ENCODE results near the gene B3GNT8.
"Not testable (repeated sequence)": the region's sequence is repeated elsewhere in the genome, so short reads cannot be mapped to it uniquely, and the experiment has no call there.

Gene B3GNT8, protein sequence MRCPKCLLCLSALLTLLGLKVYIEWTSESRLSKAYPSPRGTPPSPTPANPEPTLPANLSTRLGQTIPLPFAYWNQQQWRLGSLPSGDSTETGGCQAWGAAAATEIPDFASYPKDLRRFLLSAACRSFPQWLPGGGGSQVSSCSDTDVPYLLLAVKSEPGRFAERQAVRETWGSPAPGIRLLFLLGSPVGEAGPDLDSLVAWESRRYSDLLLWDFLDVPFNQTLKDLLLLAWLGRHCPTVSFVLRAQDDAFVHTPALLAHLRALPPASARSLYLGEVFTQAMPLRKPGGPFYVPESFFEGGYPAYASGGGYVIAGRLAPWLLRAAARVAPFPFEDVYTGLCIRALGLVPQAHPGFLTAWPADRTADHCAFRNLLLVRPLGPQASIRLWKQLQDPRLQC

GRCh38 chr19:41426952-41427646 lies at the start of gene B3GNT8:
Gene B3GNT8, minus strand, starts transcription at chr19:41427374. Its CDS starts 596 bp downstream, at chr19:41426778.
- FAIRE-seq (no peak), DNase-seq (ENCODE audit: extremely low spot score, insufficient read length, low read depth) (no peak)

DNA sequence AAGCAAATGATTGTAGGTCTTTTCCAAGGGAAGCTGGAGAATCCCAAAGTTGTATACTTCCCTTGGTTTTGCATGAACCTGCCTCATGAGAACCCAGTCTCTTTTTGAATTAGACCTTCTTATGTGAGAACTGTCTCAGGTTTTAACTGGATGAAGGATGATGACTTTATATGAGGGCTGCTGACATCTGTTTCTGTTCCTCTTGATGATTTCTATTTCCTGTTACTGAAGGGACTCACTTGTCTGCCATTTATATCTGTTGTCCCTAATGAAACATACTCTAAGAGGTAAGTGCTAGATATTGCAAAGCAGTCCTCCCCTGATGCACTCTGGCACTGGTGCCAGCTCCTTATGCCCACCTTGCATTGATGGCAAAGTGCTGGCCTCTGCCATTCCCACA lies 49.4 kb upstream of the B3GNT8 start:
- DNase-seq (ENCODE audit: extremely low spot score, insufficient read length, low read depth) (no peak), FAIRE-seq (no peak)

DNA sequence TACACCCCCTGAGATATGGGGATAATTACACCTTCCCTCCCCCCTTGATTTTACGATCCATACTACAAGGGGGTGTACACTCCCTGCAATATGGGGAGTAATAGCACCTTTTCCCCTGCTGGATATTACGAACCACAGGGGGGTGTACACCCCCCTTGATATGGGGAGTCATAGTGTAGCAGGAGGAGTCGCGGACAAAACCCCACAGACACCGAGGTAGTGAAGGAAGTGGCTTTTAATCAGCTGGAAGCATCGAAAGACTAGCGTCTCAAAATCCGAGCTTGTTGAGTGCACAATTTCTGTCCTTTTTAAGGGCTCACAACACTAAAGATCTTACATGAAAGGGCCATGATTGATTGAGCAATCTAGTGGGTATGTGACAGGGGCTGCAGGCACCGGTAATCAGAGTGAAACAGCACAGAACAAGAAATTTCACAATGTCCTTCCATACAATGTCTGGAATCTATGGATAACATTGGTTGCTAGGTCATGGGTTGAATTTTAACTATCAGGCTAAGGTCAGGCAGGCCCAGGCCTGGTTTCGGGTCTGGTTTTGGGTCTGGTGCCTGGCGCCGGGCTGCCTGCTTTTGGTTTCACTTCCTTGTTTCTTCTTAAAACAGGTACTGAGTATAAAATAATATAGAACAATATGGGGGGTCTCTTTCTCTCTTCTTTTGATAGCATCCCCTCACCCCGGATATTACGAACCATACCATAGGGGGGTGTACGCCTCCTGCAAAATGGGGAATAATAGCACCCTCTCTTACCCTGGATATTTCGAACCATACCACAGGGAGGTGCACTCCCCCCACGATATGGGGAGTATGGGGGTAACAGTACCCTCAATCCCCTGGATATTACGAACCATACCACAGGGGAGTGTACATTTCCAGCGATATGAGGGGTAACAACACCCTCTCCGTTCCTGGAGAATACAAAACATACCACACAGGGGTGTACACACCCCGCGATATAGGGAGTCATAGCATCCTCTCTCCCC lies 36.4 kb upstream of the B3GNT8 start:
- FAIRE-seq, result peak; percentile 94

DNA sequence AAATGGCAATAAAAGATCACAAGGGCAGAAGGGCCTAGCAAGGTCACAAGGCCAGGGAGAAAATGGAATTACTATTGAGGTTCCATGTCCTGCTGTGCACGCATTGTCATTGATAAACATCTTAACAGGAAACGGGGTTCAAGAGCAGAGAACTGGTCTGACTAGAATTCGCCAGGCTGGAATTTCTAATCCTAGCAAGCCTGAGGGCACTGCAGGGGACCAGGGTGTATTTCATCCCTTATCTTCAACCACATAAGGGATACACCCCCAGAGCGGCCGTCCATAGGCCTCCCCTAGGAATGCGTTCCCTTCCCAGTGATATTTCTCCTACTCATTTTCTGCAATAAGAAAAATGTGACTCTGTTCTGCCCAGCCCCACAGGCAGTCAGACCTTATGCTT lies 35.3 kb upstream of the B3GNT8 start:
- FAIRE-seq (no peak), DNase-seq (ENCODE audit: extremely low spot score, insufficient read length, low read depth) (no peak)

More for the DNA sequence above, 36.4 kb upstream of the B3GNT8 start:
- DNase-seq (ENCODE audit: extremely low spot score, insufficient read length, low read depth), result not testable (repeated sequence)

- DNase-seq (ENCODE audit: extremely low spot score, insufficient read length, low read depth) (peak; percentile 15), FAIRE-seq (peak; percentile 93)
Measured at GRCh38 chr19:41457241-41457640, 30.1 kb upstream of the B3GNT8 start.

DNA sequence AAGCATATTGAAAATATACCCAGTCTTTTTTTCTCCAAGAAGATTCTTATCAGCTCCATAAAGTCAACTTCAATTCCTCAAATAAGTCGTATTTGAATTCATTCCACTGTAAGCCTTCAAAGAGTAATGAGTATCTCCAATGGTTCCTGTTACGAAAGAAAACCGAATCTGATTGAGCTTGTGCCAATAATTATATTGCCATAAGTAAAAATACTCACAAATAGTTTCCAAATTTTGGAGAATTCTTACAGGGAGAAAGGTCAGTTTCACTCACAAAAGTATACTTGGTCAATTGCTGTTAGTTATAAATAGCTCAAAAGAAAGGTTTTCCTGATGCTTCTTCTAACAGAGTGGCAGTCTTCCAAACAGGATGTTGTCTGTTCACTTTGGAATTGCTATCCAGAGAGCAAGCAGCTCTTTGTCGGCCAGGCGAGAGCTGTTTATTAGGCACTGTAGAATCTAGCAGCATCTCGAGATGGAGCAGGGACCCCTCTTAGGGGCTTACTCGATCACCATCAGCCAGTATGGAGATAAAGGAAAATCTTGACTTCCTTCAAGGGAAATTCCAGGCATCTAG lies 29.3 kb upstream of the B3GNT8 start:
- DNase-seq (ENCODE audit: extremely low spot score, insufficient read length, low read depth) (no peak), FAIRE-seq (no peak)

DNA sequence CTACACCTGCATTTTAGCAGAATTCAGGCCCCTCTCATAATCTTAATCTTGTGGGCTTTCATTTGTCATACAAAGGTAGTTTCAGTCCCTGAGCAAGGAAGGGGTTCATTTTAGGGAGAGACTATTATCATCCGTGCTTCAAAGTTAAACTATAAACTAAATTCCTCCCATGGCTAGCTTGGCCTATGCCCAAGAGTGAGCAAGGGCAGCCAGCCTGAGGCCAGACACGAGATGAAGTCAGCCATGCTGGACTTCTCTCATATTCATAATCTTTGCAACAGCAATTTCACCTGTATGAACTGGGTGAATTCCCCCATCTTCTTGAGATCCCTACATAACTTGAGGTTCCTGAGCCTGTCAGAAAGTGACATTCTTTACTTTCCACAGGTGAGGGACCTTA lies 28.8 kb upstream of the B3GNT8 start:
- DNase-seq (ENCODE audit: extremely low spot score, insufficient read length, low read depth), result no peak
- no peak for FAIRE-seq

DNA sequence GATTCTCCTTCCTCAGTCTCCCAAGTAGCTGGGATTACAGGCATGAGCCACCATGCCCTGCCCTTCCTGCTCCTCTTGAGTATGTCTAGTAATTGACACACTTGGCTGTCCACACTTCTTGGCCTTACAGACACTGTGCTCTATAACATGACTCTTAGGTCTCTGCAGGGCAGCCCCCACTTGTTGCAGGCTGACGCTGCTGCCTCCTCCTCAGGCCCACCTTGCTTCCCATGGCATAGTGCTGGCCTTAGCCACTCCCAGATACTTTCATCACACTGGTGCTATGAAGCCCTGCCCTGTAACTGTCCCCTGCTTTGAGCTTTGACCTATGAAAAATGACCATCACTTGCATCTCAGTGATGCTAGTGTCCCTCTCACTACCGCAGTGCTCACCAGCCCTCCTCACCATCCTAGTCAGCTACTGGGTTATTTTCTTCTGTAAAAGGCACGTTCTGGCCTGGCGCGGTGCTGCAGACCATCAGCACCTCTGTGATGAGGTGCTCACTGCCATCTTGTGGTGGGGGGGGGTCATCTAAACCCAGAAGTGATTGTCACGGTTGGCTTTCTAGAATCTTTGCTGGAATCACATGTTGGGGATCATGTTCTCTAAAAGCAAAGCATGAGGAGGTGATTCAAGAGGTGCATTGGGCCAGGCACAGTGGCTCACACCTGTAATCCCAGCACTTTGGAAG lies 25.6 kb upstream of the B3GNT8 start:
- DNase-seq (ENCODE audit: extremely low spot score, insufficient read length, low read depth) (no peak), FAIRE-seq (no peak)

DNA sequence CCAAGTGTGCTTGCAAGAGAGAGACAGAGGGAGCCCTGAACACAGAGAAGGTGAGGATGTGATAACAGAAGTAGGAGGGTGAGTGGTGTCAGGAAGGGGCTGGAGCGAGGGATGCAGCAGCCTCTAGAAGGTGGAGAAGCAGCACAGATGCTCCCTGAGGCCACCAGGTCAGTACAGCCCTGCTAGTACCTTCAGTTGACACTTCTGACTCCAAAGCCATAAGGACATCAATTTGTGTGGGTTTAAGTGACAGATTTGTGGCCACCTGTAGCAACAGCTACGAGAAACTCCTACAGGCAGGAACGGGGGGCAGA lies 22.6 kb upstream of the B3GNT8 start:
- DNase-seq (ENCODE audit: extremely low spot score, insufficient read length, low read depth) (no peak), FAIRE-seq (no peak)

DNA sequence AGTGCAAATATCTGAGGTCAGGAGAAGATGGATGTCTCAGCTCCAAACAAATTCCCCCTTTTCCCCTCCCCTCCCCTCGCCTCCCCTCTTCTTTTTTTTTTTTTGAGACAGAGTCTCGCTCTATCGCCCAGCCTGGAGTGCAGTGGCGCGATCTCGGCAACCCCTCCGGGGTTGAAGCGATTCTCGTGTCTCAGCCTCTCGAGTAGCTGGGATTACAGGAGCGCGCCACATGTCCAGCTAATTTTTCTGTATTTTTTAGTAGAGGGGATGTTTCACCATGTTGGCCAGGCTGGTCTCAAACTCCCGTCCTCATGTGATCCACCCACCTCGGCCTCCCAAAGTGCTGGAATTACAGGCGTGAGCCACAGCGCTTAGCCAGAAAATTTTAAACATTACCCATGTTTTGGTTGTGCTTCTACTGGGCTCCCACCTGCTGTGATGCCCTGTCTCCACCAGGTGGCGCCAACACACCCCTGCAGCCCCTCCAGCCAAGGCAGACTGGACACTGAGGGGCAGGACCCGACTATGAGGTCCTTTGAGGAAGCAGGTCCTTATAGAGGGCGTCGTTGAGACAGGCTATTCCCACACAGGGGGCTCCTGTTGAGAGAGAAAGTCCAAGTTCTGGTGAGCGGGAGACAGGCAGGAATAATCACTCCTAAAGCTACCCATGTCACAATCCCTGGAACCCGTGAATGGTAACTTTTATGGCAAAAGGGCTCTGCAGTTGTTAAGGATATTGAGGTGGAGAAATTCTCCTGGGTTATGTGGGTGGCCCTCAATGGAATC lies 22.1 kb upstream of the B3GNT8 start:
- FAIRE-seq, result peak; percentile 90
- DNase-seq (ENCODE audit: extremely low spot score, insufficient read length, low read depth), result peak; percentile 75

DNA sequence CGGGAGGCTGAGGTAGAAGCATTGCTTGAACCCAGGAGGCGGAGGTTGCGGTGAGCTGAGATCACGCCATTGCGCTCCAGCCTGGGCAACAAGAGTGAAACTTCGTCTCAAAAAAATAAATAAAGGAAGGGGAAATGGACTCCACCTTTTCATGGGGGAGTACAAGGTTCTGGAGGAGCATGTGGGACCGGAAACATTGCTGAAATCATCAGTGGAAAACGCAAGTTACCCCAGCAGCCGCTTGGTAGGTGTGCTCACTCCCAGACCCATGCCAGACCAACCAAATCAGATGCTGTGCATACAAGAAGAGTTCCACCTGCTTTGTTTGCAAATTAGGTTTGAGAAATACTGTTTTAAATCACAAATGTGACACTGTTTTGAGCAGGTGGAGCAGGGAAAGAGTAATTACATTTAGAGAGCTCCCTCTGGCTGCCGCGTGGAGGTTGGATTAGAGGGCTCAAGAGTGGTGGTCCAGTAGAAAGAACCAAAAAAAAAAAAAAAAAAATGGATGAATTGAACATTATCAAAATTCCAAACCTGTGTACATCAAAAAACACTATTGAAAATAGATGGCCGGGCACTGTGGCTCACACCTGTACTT lies 20.7 kb upstream of the B3GNT8 start:
- DNase-seq (ENCODE audit: extremely low spot score, insufficient read length, low read depth) (no peak), FAIRE-seq (no peak)

DNA sequence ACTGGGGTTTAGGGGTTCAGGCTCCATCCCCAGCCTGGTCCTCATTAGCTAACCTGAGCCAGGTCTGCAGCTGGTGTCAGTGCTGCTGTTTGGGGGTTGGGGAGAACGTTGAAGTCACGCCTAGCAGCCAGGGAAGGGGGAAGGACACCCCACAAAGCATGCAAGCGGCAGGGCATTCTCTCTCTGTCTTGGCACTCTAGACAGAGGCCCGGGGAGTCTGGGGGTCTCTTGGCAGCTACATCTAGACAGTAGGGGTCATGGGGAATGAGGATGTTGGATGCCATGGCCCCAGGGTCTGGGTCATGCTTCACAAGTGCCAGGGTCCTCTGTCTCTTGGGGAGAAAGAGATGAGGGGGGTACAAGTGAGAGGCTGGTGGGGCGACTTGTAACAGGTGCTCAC lies 18.4 kb upstream of the B3GNT8 start:
- DNase-seq (ENCODE audit: extremely low spot score, insufficient read length, low read depth) (no peak), FAIRE-seq (no peak)

GRCh38 chr19:41443813-41444455 lies 16.8 kb upstream of the B3GNT8 start:
- DNase-seq (ENCODE audit: extremely low spot score, insufficient read length, low read depth), result no peak
- FAIRE-seq, result no peak

DNA sequence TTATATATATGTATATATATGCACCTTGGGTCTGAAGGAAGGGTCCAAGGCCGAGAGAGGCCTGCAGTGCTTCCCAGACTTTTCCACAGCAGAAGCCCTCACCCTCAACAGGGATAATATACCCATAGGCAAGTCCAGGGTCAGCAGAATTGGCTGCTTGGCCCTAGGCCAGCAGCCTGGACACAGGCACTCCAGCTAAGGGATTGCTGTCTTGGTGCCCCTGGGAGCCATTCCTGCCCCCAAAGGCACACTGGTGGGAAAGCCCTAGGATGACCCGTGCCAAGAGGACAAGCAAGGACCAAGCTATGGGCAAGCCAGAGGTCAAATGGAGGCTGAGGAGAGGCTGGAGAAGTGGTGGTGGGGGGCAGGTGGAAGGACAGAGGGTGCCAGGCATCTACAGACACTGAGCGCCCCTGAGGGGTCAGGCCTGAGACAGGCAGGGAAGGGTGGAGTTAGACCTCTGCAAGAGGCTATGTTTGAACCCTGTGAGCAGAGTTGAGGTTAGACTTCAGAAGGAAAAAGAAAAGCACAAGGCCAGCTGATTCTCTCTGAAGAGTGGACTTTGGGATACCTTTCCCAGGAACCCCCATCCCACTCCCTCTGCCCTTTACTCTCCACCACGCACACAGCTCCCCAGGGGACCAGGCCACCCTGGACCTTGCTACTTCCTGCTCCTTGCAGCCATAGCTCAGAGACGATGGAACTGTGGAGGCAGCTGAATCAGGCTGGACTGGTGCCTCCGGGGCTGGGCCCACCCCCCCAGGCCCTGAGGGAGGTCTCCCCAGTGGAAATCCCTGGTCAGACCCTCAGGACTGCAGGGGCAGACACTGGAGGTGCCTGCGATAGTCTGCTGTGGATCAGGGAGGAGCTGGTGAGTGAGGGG lies 15.5 kb upstream of the B3GNT8 start, which contains the start of gene ERICH4:
Gene ERICH4 (plus strand): TSS at position 684 of the 883 bp plus-strand sequence. CDS start 14 bp downstream, at position 698.
- no peak for DNase-seq (ENCODE audit: extremely low spot score, insufficient read length, low read depth)
- FAIRE-seq, result no peak

DNA sequence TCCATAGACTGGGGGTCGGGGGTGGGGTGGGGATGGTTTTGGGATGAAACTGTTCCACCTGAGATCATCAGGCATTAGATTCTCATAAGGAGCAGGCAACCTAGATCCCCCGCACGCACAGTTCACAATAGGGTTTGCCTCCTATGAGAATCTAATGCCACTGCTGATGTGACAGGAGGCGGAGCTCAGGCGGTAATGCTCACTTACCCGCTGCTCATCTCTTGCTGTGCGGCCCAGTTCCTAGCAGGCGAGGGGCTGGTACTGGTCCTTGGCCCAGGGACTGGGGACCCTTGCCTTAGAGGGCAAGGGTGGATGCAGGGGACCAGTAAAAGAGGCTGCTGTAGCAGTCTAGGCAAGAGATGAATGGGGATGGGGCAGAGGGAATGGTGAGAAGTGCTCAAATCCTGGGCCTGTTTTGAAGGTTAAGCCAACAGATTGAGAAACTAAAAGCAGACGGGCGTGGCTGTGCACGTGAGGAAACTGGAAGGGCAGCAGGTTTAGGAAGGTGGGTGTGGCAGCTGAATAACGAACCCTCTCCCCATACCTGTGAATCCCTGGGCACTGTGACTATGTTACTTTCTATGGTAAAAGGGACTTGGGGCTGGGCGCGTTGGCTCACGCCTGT lies 14.3 kb upstream of the B3GNT8 start:
- FAIRE-seq, result no peak

DNA sequence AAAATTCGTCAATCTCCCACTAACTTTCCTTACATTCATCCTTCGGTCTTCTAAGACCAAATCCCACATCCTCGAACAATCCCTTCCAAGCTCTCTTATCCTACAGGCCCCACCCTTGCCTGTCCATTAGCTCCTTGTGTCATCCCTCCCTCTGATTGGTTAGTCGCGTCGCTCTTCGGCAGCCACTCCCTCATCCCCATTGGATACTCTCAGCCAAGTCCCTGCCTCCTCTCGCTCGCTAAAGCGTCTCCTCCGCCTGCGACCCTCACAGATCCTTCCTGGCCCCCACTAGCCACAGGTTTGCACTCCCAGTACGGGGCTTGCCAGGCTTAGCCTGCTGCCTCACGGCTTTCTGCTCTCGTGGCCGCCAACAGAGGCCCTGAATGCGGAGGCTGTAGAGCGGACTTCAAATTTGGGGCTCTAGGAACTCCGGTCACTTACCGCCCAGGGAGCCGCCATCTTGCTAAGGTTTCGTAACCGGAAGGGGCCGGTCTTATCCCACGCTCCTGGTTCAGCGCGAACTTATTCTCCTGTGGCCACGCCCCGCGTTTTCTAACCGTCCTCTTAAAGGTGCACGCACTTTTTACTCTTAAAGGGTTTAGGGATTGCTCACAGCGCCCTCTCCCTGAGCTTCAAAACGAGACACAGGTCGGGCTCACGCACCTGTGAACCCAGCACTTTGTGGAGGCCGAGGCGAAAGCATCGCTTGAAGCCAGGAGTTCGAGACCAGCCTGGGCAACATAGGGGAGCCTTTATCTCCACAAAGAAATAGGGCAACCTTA lies 12.5 kb upstream of the B3GNT8 start, which contains the start of gene DMAC2:
Gene DMAC2 (minus strand): TSS at position 472 of the 782 bp plus-strand sequence. CDS start 13 bp downstream, at position 459.
- DNase-seq (ENCODE audit: extremely low spot score, insufficient read length, low read depth) (peak; percentile 84), FAIRE-seq (peak; percentile 98)

More for the DNA sequence above, 14.3 kb upstream of the B3GNT8 start:
- DNase-seq (ENCODE audit: extremely low spot score, insufficient read length, low read depth), result no peak
